ENCODE measurements around the gene PARD3B. TPM values are rescaled to one million over a fixed set of nuclear protein-coding genes. Genes with fewer than 3 reads are reported as not detected.

PARD3B gene
- total RNA-seq, 1 experiment from 2014 or later, result 6.4 TPM

DNA sequence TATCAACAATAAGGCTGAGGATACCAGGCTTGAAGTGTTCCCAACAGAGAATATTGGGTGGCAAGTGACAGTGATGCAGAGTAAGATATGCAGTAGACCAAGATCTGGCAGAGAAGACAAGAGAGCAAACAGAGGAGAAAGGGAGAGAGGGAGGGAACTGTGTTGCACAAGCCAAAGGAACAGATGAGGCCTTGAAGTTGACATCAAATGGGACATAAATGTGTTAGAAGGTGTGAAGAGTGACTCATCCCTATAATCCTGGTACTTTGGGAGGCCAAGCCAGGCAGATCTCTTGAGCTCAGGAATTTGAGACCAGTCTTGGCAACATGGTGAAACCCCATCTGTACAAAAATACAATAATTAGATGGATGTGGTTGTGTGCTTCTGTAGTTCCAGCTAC, 342.9 kb downstream of the PARD3B start:
- H2AK5ac ChIP-seq (ENCODE audit: insufficient read length, low read length), result no peak overlapping the region
- H3K27ac ChIP-seq (ENCODE audit: insufficient read length, low read depth, low read length), result no peak overlapping the region
- no peaks in the 10 kb centered on the region for H3K23me2 ChIP-seq (ENCODE audit: insufficient read length, low read depth, low read length, poor library complexity, severe bottlenecking)

More for the DNA sequence above, 342.9 kb downstream of the PARD3B start:
- Histone ChIP-seq H3K27me3 (ENCODE audit: insufficient read depth, low read length) (no peaks in the 10 kb centered on the region), H3K56ac (ENCODE audit: insufficient read length, low read depth, low read length) (no peak overlapping the region), H3K23ac (ENCODE audit: insufficient read length, low read depth, low read length) (no peak overlapping the region), H3K79me1 (ENCODE audit: insufficient read depth, low read depth, low read length, poor library complexity, severe bottlenecking) (no peaks in the 10 kb centered on the region), H4K8ac (replicated peaks; ENCODE audit: insufficient read length, low read depth, low read length) (no peak overlapping the region), H4K91ac (ENCODE audit: insufficient read length, low read depth, low read length) (no peak overlapping the region), H2BK5ac (ENCODE audit: insufficient read length, low read length) (no peak overlapping the region), H2BK20ac (ENCODE audit: low read depth, low read length, poor library complexity, severe bottlenecking) (no peak overlapping the region), H2BK120ac (ENCODE audit: low read depth, low read length, poor library complexity, severe bottlenecking) (no peak overlapping the region), H3K9ac (ENCODE audit: extremely low read depth, insufficient read length, low read length) (no peak overlapping the region), H3K14ac (ENCODE audit: insufficient read depth, low read length) (no peak overlapping the region), H3K4me1 (ENCODE audit: insufficient read depth, low read length) (no peaks in the 10 kb centered on the region), H2AFZ (ENCODE audit: low read length) (no peak overlapping the region), H2BK12ac (ENCODE audit: insufficient read length, low read depth, low read length) (no peak overlapping the region), H3K79me2 (ENCODE audit: insufficient read depth, low read length) (no peaks in the 10 kb centered on the region), H3T11ph (ENCODE audit: low read length) (no peak overlapping the region), H3K4me2 (ENCODE audit: insufficient read depth, insufficient read length, low read length) (no peak overlapping the region), H2BK15ac (ENCODE audit: low read depth, low read length) (no peak overlapping the region), H4K20me1 (ENCODE audit: control insufficient read depth, insufficient read depth, insufficient read length) (no peaks in the 10 kb centered on the region), H4K5ac (ENCODE audit: insufficient read length, low read depth, low read length) (no peak overlapping the region), H3K9me3 (ENCODE audit: control insufficient read depth, low read depth, low read length) (no peaks in the 10 kb centered on the region), H3K4ac (ENCODE audit: low read depth, low read length) (no peak overlapping the region), H3K18ac (ENCODE audit: insufficient read length, low read depth, low read length) (no peak overlapping the region)
- no peak overlapping the region for H3K4me3 Mint-ChIP-seq
- TF ChIP-seq, protein P1, sequence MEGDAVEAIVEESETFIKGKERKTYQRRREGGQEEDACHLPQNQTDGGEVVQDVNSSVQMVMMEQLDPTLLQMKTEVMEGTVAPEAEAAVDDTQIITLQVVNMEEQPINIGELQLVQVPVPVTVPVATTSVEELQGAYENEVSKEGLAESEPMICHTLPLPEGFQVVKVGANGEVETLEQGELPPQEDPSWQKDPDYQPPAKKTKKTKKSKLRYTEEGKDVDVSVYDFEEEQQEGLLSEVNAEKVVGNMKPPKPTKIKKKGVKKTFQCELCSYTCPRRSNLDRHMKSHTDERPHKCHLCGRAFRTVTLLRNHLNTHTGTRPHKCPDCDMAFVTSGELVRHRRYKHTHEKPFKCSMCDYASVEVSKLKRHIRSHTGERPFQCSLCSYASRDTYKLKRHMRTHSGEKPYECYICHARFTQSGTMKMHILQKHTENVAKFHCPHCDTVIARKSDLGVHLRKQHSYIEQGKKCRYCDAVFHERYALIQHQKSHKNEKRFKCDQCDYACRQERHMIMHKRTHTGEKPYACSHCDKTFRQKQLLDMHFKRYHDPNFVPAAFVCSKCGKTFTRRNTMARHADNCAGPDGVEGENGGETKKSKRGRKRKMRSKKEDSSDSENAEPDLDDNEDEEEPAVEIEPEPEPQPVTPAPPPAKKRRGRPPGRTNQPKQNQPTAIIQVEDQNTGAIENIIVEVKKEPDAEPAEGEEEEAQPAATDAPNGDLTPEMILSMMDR (conservative IDR thresholded peaks at IDR 0.05), result no peak
- H3K9me3 Mint-ChIP-seq, result no peaks in the 10 kb centered on the region
- peaks cover 13 to 14% of the 10 kb centered on the region in 2 experiments for H3K4me1 Mint-ChIP-seq
- DNase-seq, result no peak
- H3K27ac Mint-ChIP-seq, result no peak overlapping the region
- no peaks in the 10 kb centered on the region for H3K36me3 Mint-ChIP-seq (ENCODE audit: insufficient read depth in 1 of 3, low read depth in 3 of 3)
- H3K27me3 Mint-ChIP-seq (ENCODE audit: low read depth), result no peaks in the 10 kb centered on the region

All from H9 (cell line).